Measurements from ENCODE around the gene ROR1.

Gene ROR1

GRCh38 chr1:63799820-63800219, 26.0 kb downstream of the ROR1 start:
- H3K36me3 ChIP-seq (ENCODE audit: insufficient read depth, low read length): no peaks in the 10 kb centered on the region
- TF ChIP-seq CTCF (IDR thresholded peaks at IDR 0.05; ENCODE audit: borderline replicate concordance, extremely low read depth, low read length, poor library complexity, severe bottlenecking) (no peak), EZH2 (IDR thresholded peaks at IDR 0.05; ENCODE audit: borderline replicate concordance, low read depth, low read length, severe bottlenecking) (no peak)
- no peaks in the 10 kb centered on the region for H3K27me3 ChIP-seq (ENCODE audit: insufficient read depth, low read length, poor library complexity)
- DNase-seq (no peak), ATAC-seq (ENCODE audit: insufficient read depth, low read depth) (no peak)
- H3K9me3 ChIP-seq (ENCODE audit: insufficient read depth, low read length, severe bottlenecking): no peaks in the 10 kb centered on the region
- no peak overlapping the region for H3K9ac ChIP-seq (ENCODE audit: low read depth, low read length)
- no peak overlapping the region for H2AFZ ChIP-seq (ENCODE audit: low read depth, low read length)
- no peak overlapping the region for H3K27ac ChIP-seq (ENCODE audit: low read length)
- H3K4me3 ChIP-seq (ENCODE audit: low read depth in 1 of 2, low read length in 2 of 2): no peak overlapping the region
- H3K79me2 ChIP-seq (ENCODE audit: insufficient read depth, low read length): no peaks in the 10 kb centered on the region
- H3K4me2 ChIP-seq (ENCODE audit: insufficient read depth, low read length): no peak overlapping the region
- H3K4me1 ChIP-seq (ENCODE audit: insufficient read depth, low read length): no peaks in the 10 kb centered on the region
- no peaks in the 10 kb centered on the region for H4K20me1 ChIP-seq (ENCODE audit: insufficient read depth, low read length)

GRCh38 chr1:63802109-63802508, 28.3 kb downstream of the ROR1 start:
- H2AFZ ChIP-seq (ENCODE audit: low read depth, low read length): no peak overlapping the region

GRCh38 chr1:63804829-63805484, 31.1 kb downstream of the ROR1 start:
- no peak overlapping the region for H3K27ac ChIP-seq (ENCODE audit: low read length)
- no peaks in the 10 kb centered on the region for H4K20me1 ChIP-seq (ENCODE audit: insufficient read depth, low read length)
- no peak overlapping the region for H2AFZ ChIP-seq (ENCODE audit: low read depth, low read length)
- DNase-seq (no peak), ATAC-seq (ENCODE audit: insufficient read depth, low read depth) (no peak)
- H3K4me2 ChIP-seq (ENCODE audit: insufficient read depth, low read length): no peak overlapping the region
- H3K4me3 ChIP-seq (ENCODE audit: low read depth in 1 of 2, low read length in 2 of 2): no peak overlapping the region
- H3K4me1 ChIP-seq (ENCODE audit: insufficient read depth, low read length): no peaks in the 10 kb centered on the region
- TF ChIP-seq EZH2 (IDR thresholded peaks at IDR 0.05; ENCODE audit: borderline replicate concordance, low read depth, low read length, severe bottlenecking) (no peak), CTCF (IDR thresholded peaks at IDR 0.05; ENCODE audit: borderline replicate concordance, extremely low read depth, low read length, poor library complexity, severe bottlenecking) (no peak)
- H3K36me3 ChIP-seq (ENCODE audit: insufficient read depth, low read length): no peaks in the 10 kb centered on the region
- H3K27me3 ChIP-seq (ENCODE audit: insufficient read depth, low read length, poor library complexity): no peaks in the 10 kb centered on the region
- no peaks in the 10 kb centered on the region for H3K79me2 ChIP-seq (ENCODE audit: insufficient read depth, low read length)
- no peaks in the 10 kb centered on the region for H3K9me3 ChIP-seq (ENCODE audit: insufficient read depth, low read length, severe bottlenecking)
- no peak overlapping the region for H3K9ac ChIP-seq (ENCODE audit: low read depth, low read length)

More at GRCh38 chr1:63802109-63802508, 28.3 kb downstream of the ROR1 start:
- Histone ChIP-seq H4K20me1 (ENCODE audit: insufficient read depth, low read length) (no peaks in the 10 kb centered on the region), H3K79me2 (ENCODE audit: insufficient read depth, low read length) (no peaks in the 10 kb centered on the region), H3K4me2 (ENCODE audit: insufficient read depth, low read length) (no peak overlapping the region), H3K27me3 (ENCODE audit: insufficient read depth, low read length, poor library complexity) (no peaks in the 10 kb centered on the region), H3K4me3 (ENCODE audit: low read depth in 1 of 2, low read length in 2 of 2) (no peak overlapping the region), H3K9me3 (ENCODE audit: insufficient read depth, low read length, severe bottlenecking) (no peaks in the 10 kb centered on the region), H3K4me1 (ENCODE audit: insufficient read depth, low read length) (no peaks in the 10 kb centered on the region), H3K9ac (ENCODE audit: low read depth, low read length) (no peak overlapping the region), H3K36me3 (ENCODE audit: insufficient read depth, low read length) (no peaks in the 10 kb centered on the region), H3K27ac (ENCODE audit: low read length) (no peak overlapping the region)
- ATAC-seq (ENCODE audit: insufficient read depth, low read depth): no peak
- no peak for DNase-seq
- TF ChIP-seq EZH2 (IDR thresholded peaks at IDR 0.05; ENCODE audit: borderline replicate concordance, low read depth, low read length, severe bottlenecking) (no peak), CTCF (IDR thresholded peaks at IDR 0.05; ENCODE audit: borderline replicate concordance, extremely low read depth, low read length, poor library complexity, severe bottlenecking) (no peak)
